SK-N-SH (cell line): ENCODE measurements around the gene PPP2R5D. TPM values are rescaled to one million over a fixed set of nuclear protein-coding genes. Genes with fewer than 3 reads are reported as not detected.

Source experiments
- CTCF ChIA-PET: fragments of 300-600, 350-600 bp; formaldehyde crosslinking; extraction: SDS; loops from one replicate; lab custom pipeline; 2021; lab: Yijun Ruan, JAX
- POLR2A ChIA-PET: fragments of 350-600 bp; sonication (Branson Sonifier 250); formaldehyde crosslinking; extraction: SDS; loops from one replicate; lab custom pipeline; 2020; ENCODE audit warnings: antibody characterized with exemption, inconsistent platforms; lab: Yijun Ruan, JAX
- DNase-seq: peaks from one replicate; pipeline ENCODE4 v3.0.0; 2012
- H2AFZ ChIP-seq: fragments of 200-600 bp; sonication (generic); 2 replicates; pipeline ENCODE4 v1.8.1; 2016; ENCODE audit warnings: antibody characterized with exemption, mild to moderate bottlenecking, low read depth
- H3F3A ChIP-seq: fragments of 200-600 bp; sonication (generic); replicated peaks from 2 replicates; pipeline ENCODE3; 2016; ENCODE audit warnings: antibody characterized with exemption, mild to moderate bottlenecking; ENCODE audit not compliant: insufficient read depth
- H3K27ac ChIP-seq, 2 experiments: fragments of 200-500 bp in 1 of 2; fragments of 200-600 bp in 1 of 2; sonication (Bioruptor generic) in 1 of 2; sonication (generic), shearing (Covaris generic) in 1 of 2; 2 replicates each; pipeline versions ENCODE4 v1.5.1 to v1.6.1; 2014 to 2016; ENCODE audit warnings: low read depth in 2 of 2, inconsistent platforms in 1 of 2, low read length in 1 of 2, mild to moderate bottlenecking in 1 of 2, mixed read lengths in 1 of 2
- H3K27me3 ChIP-seq: fragments of 200-600 bp; sonication (generic), shearing (Covaris generic); 2 replicates; pipeline ENCODE4 v1.6.1; 2016; ENCODE audit warnings: mixed run types; ENCODE audit not compliant: insufficient read depth
- H3K36me3 ChIP-seq, 2 experiments: fragments of 200-500 bp in 1 of 2; fragments of 200-600 bp in 1 of 2; sonication (Bioruptor generic) in 1 of 2; sonication (generic) in 1 of 2; replicated peaks in 1 of 2; 2 replicates each; pipeline versions ENCODE3 to v1.5.1; 2014 to 2016; ENCODE audit warnings: low read length in 1 of 2, mild to moderate bottlenecking in 1 of 2; ENCODE audit not compliant: insufficient read depth in 2 of 2, control insufficient read depth in 1 of 2
- H3K4me1 ChIP-seq, 2 experiments: fragments of 200-500 bp in 1 of 2; fragments of 200-600 bp in 1 of 2; sonication (Bioruptor generic) in 1 of 2; sonication (generic), shearing (Covaris generic) in 1 of 2; 2 replicates each; pipeline versions ENCODE4 v1.5.1 to v1.6.1; 2014 to 2016; ENCODE audit warnings: low read depth in 1 of 2, low read length in 1 of 2, mixed run types in 1 of 2; ENCODE audit not compliant: insufficient read depth in 2 of 2, control insufficient read depth in 1 of 2
- H3K4me2 ChIP-seq: fragments of 200-600 bp; sonication (generic), shearing (Covaris generic); 2 replicates; pipeline ENCODE4 v1.6.1; 2017; ENCODE audit warnings: mixed run types
- H3K4me3 ChIP-seq, 2 experiments: fragments of 200-500 bp in 1 of 2; fragments of 200-600 bp in 1 of 2; sonication (Bioruptor generic) in 1 of 2; sonication (generic), shearing (Covaris generic) in 1 of 2; 2 replicates each; pipeline versions ENCODE4 v1.5.1 to v1.8.1; 2014 to 2016; ENCODE audit warnings: low read depth in 2 of 2, inconsistent platforms in 1 of 2, low read length in 1 of 2, mild to moderate bottlenecking in 1 of 2, mixed read lengths in 1 of 2, moderate library complexity in 1 of 2
- H3K79me2 ChIP-seq: fragments of 200-600 bp; sonication (generic); 2 replicates; pipeline ENCODE4 v1.8.1; 2017; ENCODE audit warnings: mild to moderate bottlenecking; ENCODE audit not compliant: insufficient read depth
- H3K9ac ChIP-seq: fragments of 200-600 bp; sonication (generic); 2 replicates; pipeline ENCODE4 v1.6.1; 2017; ENCODE audit warnings: mixed run types
- H3K9me2 ChIP-seq: fragments of 200-600 bp; sonication (generic); 2 replicates; pipeline ENCODE4 v1.6.1; 2017; ENCODE audit warnings: mixed run types
- H3K9me3 ChIP-seq: fragments of 200-600 bp; sonication (generic); 2 replicates; pipeline ENCODE4 v1.6.1; 2017; ENCODE audit warnings: mixed run types, mild to moderate bottlenecking, moderate library complexity
- H4K20me1 ChIP-seq: fragments of 200-600 bp; sonication (generic); 2 replicates; pipeline ENCODE4 v1.6.1; 2017; ENCODE audit warnings: mild to moderate bottlenecking, mixed run types; ENCODE audit not compliant: insufficient read depth
- FOSL2 ChIP-seq: IDR thresholded peaks from 2 replicates; pipeline ENCODE4 v1.4.0; 2012; ENCODE audit warnings: low read depth, mild to moderate bottlenecking, moderate library complexity, borderline replicate concordance
- MEF2A ChIP-seq: IDR thresholded peaks from 2 replicates; pipeline ENCODE4 v1.4.0; 2012; ENCODE audit warnings: low read depth, borderline replicate concordance
- MXI1 ChIP-seq: IDR thresholded peaks from 2 replicates; pipeline ENCODE4 v1.6.1; 2012; ENCODE audit warnings: mild to moderate bottlenecking, low read depth, low read length, improper control_type of control experiment
- NFIC ChIP-seq: IDR thresholded peaks from 2 replicates; pipeline ENCODE4 v1.4.0; 2012; ENCODE audit warnings: borderline replicate concordance
- POLR2AphosphoS5 ChIP-seq: IDR thresholded peaks from 2 replicates; pipeline ENCODE4 v1.6.1; 2012; ENCODE audit warnings: low read depth, low read length
- RCOR1 ChIP-seq: fragments of 150-350 bp; IDR thresholded peaks from 2 replicates; pipeline ENCODE4 v1.6.1; 2017; ENCODE audit warnings: antibody characterized with exemption, low read length
- TAF1 ChIP-seq: IDR thresholded peaks from 2 replicates; pipeline ENCODE4 v1.6.1; 2012; ENCODE audit warnings: low read depth, mild to moderate bottlenecking, low read length, moderate library complexity, borderline replicate concordance
- WGBS: methylation state at CpG from one replicate; pipeline ENCODE4 v1.1.6; 2017; ENCODE audit warnings: low lambda C conversion rate; 5-methylcytosine and 5-hydroxymethylcytosine counted together
- polyA plus RNA-seq, 3 experiments: library from polyadenylated mRNA; depleted of rRNA; stranded (reverse); fragments of >200 nt; gene quantifications; 2 replicates each; pipeline ENCODE4 v1.2.3, GENCODE V29; 2012
- TF ChIP-seq, protein P1 (sequence below): IDR thresholded peaks from 2 replicates; pipeline ENCODE4 v1.4.0; 2012; ENCODE audit warnings: low read depth, borderline replicate concordance

Gene PPP2R5D
- polyA plus RNA-seq, 1 of the 3 experiments (the other 2 are of a cell fraction), result 37.6 TPM

DNA sequence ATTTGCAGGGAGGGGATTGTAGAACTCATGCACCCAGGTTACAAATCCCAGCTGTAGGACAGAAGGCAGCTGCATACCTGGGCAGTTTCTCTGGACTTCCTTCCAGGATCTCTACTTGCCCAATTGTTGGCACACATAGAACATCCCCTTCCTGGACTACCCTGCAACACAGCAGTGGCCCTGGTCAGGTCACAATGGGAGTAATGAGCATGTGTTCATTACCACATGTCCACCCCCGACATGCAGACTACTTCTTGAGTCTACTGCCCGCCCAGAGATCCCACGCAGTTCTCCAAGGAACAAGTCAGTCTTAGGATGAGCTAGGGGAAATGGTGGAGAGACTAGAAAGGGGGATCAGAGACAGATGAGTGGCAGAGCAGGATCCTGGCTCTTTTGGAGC is 10.4 kb upstream of the PPP2R5D start:
- Histone ChIP-seq H2AFZ (no peak overlapping the region), H3K9ac (no peak overlapping the region), H3K79me2 (peaks cover 39% of the 10 kb centered on the region), H3K27me3 (no peaks in the 10 kb centered on the region), H3F3A (peaks cover 14% of the 10 kb centered on the region), H3K4me3 (no peak overlapping the region), H4K20me1 (no peaks in the 10 kb centered on the region), H3K27ac (no peak overlapping the region), H3K9me3 (no peaks in the 10 kb centered on the region), H3K4me1 (peaks cover 4 to 9% of the 10 kb centered on the region in 2 experiments; a peak in 3 of 4 replicates), H3K4me2 (no peak overlapping the region), H3K9me2 (no peaks in the 10 kb centered on the region), H3K36me3 (peaks cover 5 to 8% of the 10 kb centered on the region in 2 experiments)
- POLR2A ChIA-PET, result interaction anchor here (1.3 kb wide), 1 partner anchor 14 kb away, joined by 3 read pairs; the partner anchor contains the start of gene GNMT
- TF ChIP-seq MXI1 (no peak), RCOR1 (no peak)
- CTCF ChIA-PET, result interaction anchor here (1.9 kb wide), 1 partner anchor 11 kb away, joined by 6 read pairs; no protein-coding TSS in a partner anchor
- WGBS, result 97% methylated on average over 3 of the region's 3 CpGs
- no peak for DNase-seq

DNA sequence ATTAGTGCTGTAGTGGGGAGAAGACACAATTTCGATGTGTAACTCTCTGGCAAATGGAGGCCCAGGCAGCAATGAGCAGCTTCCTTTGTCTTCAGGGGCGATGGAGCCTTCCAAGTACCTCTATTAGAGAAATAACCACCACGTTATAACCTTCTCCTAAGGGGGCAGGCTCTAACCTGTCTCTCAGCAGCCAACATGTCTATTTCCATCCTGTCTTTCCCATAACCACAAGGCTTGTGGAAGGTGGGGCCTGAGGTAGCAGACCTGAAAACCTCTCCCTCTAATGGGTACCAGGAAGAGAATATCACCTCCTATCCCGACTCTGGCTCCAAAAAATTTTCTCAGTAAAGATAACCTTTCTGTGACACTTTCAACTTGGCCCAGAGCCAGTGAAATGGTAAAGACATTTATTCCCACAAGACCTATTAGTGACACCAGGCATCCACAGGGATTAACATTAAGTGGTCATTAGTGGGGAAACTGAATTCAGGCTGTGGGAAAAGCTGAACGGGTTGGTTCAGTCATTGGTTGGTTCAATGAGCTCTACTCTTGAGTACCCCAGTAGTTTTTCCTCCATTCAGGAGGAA is 9.4 kb upstream of the PPP2R5D start:
- POLR2A ChIA-PET, result interaction anchor here (0.6 to 2.0 kb wide), 4 partner anchors 9 to 399 kb away, joined by 3 to 6 read pairs (median 4); partner anchors contain the start of genes GNMT and PPP2R5D
- Histone ChIP-seq H3K9ac (no peak overlapping the region), H3K36me3 (peaks cover 0 to 5% of the 10 kb centered on the region in 2 experiments), H4K20me1 (no peaks in the 10 kb centered on the region), H3K79me2 (peaks cover 39% of the 10 kb centered on the region), H3K27me3 (no peaks in the 10 kb centered on the region), H3K4me1 (peaks cover 9 to 10% of the 10 kb centered on the region in 2 experiments; a peak in 3 of 4 replicates), H3K4me2 (no peak overlapping the region), H3K9me3 (no peaks in the 10 kb centered on the region), H3K4me3 (no peak overlapping the region), H2AFZ (no peak overlapping the region), H3F3A (peaks cover 19% of the 10 kb centered on the region), H3K9me2 (no peaks in the 10 kb centered on the region), H3K27ac (no peak overlapping the region)
- no peak for TF ChIP-seq NFIC
- TF ChIP-seq, protein P1, sequence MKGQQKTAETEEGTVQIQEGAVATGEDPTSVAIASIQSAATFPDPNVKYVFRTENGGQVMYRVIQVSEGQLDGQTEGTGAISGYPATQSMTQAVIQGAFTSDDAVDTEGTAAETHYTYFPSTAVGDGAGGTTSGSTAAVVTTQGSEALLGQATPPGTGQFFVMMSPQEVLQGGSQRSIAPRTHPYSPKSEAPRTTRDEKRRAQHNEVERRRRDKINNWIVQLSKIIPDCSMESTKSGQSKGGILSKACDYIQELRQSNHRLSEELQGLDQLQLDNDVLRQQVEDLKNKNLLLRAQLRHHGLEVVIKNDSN, result no peak
- TF ChIP-seq TAF1, result no peak
- no peak for TF ChIP-seq POLR2AphosphoS5
- no peak for TF ChIP-seq MEF2A
- no peak for DNase-seq
- WGBS, result 96% methylated on average over 5 of the region's 5 CpGs
- CTCF ChIA-PET, result interaction anchor here (1.9 kb wide), 1 partner anchor 12 kb away, joined by 6 read pairs; no protein-coding TSS in a partner anchor

DNA sequence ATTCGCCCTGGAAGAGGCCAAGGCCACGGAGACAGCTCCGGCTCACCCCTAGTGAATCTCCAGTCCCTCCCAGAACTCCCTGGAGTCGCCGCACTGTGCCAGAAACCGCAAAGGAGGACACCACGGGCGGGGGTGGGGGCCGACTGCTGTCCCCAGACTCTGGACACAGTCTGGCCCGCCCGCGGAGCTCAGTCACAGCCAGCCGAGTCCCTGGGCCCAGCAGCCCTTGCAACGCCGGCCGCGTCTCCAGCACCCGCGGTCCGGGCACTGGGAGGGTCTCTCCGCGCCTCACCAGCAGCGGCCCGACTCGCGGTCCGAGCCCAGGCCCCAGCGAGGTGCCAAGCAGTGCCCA is 5.9 kb upstream of the PPP2R5D start:
- peak overlapping the region; percentile 80 to 86 for H3K27ac ChIP-seq
- H3K4me2 ChIP-seq, result peak overlapping the region; percentile 98
- peaks cover 0 to 10% of the 10 kb centered on the region in 2 experiments; a peak in 2 of 4 replicates for H3K4me1 ChIP-seq
- peaks cover 0 to 5% of the 10 kb centered on the region in 2 experiments for H3K36me3 ChIP-seq
- peaks cover 39% of the 10 kb centered on the region for H3K79me2 ChIP-seq
- 4% methylated on average over 5 of the region's 28 CpGs for WGBS
- H3F3A ChIP-seq, result peaks cover 12% of the 10 kb centered on the region
- H3K4me3 ChIP-seq, result peak overlapping the region; percentile 66 to 81
- no peak for TF ChIP-seq MEF2A
- TF ChIP-seq FOSL2, result no peak
- peak overlapping the region; percentile 82 for H3K9ac ChIP-seq
- H3K9me3 ChIP-seq, result no peaks in the 10 kb centered on the region
- CTCF ChIA-PET, result interaction anchor here (0.6 to 1.8 kb wide), 8 partner anchors 11 to 268 kb away, joined by 3 to 6 read pairs (median 4); partner anchors contain the start of gene CNPY3
- H4K20me1 ChIP-seq, result no peaks in the 10 kb centered on the region
- DNase-seq, result peak; percentile 72
- no peaks in the 10 kb centered on the region for H3K9me2 ChIP-seq
- no peaks in the 10 kb centered on the region for H3K27me3 ChIP-seq
- peak overlapping the region; percentile 86; the same call in 1 of the 2 replicates for H2AFZ ChIP-seq
- POLR2A ChIA-PET, result interaction anchor here (0.8 to 2.6 kb wide), 12 partner anchors 8 to 232 kb away, joined by 3 to 16 read pairs (median 5); partner anchors contain the start of genes CNPY3, KLHDC3, MEA1 and MRPL2
